Adrenal gland (tissue), 5 donors: ENCODE data around the gene ADCY4.

Source experiments
- POLR2A ChIP-seq, 2 donors: fragments of 450-650 bp; IDR thresholded peaks; one replicate each; pipeline ENCODE4 v1.6.1; 2017; ENCODE audit warnings: antibody characterized with exemption in 2 of 2, mild to moderate bottlenecking in 2 of 2, moderate library complexity in 1 of 2
- TF ChIP-seq, protein P1 (sequence below), 6 experiments: fragments of 450-650 bp in 4 of 6; fragments of 200-600 bp in 2 of 6; sonication (generic) in 1 of 6; IDR thresholded peaks; 1 replicate in 5 of 6; 2 replicates in 1 of 6; pipeline versions ENCODE4 v1.5.1 to v1.8.0; 2016 to 2021; ENCODE audit warnings: antibody characterized with exemption in 6 of 6, mild to moderate bottlenecking in 2 of 6, moderate library complexity in 1 of 6
- donor health status: DM: no; HTN: no; CAD: no.

GRCh38 chr14:24329073-24329663, 5.7 kb downstream of the ADCY4 start:
- TF ChIP-seq, protein P1, sequence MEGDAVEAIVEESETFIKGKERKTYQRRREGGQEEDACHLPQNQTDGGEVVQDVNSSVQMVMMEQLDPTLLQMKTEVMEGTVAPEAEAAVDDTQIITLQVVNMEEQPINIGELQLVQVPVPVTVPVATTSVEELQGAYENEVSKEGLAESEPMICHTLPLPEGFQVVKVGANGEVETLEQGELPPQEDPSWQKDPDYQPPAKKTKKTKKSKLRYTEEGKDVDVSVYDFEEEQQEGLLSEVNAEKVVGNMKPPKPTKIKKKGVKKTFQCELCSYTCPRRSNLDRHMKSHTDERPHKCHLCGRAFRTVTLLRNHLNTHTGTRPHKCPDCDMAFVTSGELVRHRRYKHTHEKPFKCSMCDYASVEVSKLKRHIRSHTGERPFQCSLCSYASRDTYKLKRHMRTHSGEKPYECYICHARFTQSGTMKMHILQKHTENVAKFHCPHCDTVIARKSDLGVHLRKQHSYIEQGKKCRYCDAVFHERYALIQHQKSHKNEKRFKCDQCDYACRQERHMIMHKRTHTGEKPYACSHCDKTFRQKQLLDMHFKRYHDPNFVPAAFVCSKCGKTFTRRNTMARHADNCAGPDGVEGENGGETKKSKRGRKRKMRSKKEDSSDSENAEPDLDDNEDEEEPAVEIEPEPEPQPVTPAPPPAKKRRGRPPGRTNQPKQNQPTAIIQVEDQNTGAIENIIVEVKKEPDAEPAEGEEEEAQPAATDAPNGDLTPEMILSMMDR (IDR thresholded peaks at IDR 0.05) = no peak
- TF ChIP-seq POLR2A (IDR thresholded peaks at IDR 0.05) = no peak
